ENCODE data around the gene TRIM3. TPM values are rescaled to one million over a fixed set of nuclear protein-coding genes. Genes with fewer than 3 reads are reported as not detected.

Gene TRIM3
- total RNA-seq, 4 donors from 2014 or later: 4.0 to 13.5 (median 7.0) TPM

- Histone ChIP-seq H3K27me3 (no peaks in the 10 kb centered on the region), H3K36me3 (peaks cover 31 to 96% (median 40%) of the 10 kb centered on the region in 3 donors), H3K9me3 (no peaks in the 10 kb centered on the region), H3K4me1 (no peaks in the 10 kb centered on the region), H3K4me3 (no peak overlapping the region), H3K27ac (no peak overlapping the region)
- no peak for DNase-seq
- no peak for TF ChIP-seq POLR2A (IDR thresholded peaks at IDR 0.05)
- TF ChIP-seq, protein P1, sequence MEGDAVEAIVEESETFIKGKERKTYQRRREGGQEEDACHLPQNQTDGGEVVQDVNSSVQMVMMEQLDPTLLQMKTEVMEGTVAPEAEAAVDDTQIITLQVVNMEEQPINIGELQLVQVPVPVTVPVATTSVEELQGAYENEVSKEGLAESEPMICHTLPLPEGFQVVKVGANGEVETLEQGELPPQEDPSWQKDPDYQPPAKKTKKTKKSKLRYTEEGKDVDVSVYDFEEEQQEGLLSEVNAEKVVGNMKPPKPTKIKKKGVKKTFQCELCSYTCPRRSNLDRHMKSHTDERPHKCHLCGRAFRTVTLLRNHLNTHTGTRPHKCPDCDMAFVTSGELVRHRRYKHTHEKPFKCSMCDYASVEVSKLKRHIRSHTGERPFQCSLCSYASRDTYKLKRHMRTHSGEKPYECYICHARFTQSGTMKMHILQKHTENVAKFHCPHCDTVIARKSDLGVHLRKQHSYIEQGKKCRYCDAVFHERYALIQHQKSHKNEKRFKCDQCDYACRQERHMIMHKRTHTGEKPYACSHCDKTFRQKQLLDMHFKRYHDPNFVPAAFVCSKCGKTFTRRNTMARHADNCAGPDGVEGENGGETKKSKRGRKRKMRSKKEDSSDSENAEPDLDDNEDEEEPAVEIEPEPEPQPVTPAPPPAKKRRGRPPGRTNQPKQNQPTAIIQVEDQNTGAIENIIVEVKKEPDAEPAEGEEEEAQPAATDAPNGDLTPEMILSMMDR (IDR thresholded peaks at IDR 0.05): no peak
- intact Hi-C loops (cut with DNase I): no loop called here
- 91 to 95% methylated on average over 2 of the region's 2 CpGs for WGBS, 2 donors
These were observed 20.6 kb downstream of the TRIM3 start for GRCh38 chr11:6453152-6453551.

GRCh38 chr11:6452219-6452618, 21.5 kb downstream of the TRIM3 start:
- Histone ChIP-seq H3K36me3 (peaks cover 25 to 94% (median 32%) of the 10 kb centered on the region in 3 donors), H3K4me1 (no peaks in the 10 kb centered on the region), H3K4me3 (no peak overlapping the region), H3K27me3 (no peaks in the 10 kb centered on the region), H3K9me3 (no peaks in the 10 kb centered on the region), H3K27ac (no peak overlapping the region)
- TF ChIP-seq, protein P1 (IDR thresholded peaks at IDR 0.05): no peak
- no peak for TF ChIP-seq POLR2A (IDR thresholded peaks at IDR 0.05)
- intact Hi-C loops (cut with DNase I): no loop called here
- no peak for DNase-seq
- WGBS, 2 donors: 42 to 78% methylated on average over 1 to 3 of the region's 3 CpGs

GRCh38 chr11:6448574-6448973, 25.2 kb downstream of the TRIM3 start:
- Histone ChIP-seq H3K27me3 (no peaks in the 10 kb centered on the region), H3K27ac (no peak overlapping the region), H3K4me1 (no peaks in the 10 kb centered on the region), H3K9me3 (no peaks in the 10 kb centered on the region), H3K36me3 (peaks cover 7 to 58% (median 12%) of the 10 kb centered on the region in 3 donors), H3K4me3 (no peak overlapping the region)
- 80% methylated on average over 1 of the region's 3 CpGs; no CpG with 5 or more reads in 1 of the 2 donors for WGBS, 2 donors
- intact Hi-C loops (cut with DNase I): loop anchor here (10.0 kb wide), 1 partner anchor 56 kb away; no protein-coding TSS in a partner anchor
- no peak for DNase-seq
- TF ChIP-seq, protein P1 (IDR thresholded peaks at IDR 0.05): no peak
- no peak for TF ChIP-seq POLR2A (IDR thresholded peaks at IDR 0.05)

- intact Hi-C loops (cut with DNase I): loop anchor here (5.0 to 10.0 kb wide), 2 partner anchors 61 to 66 kb away; no protein-coding TSS in a partner anchor
- WGBS, 2 donors: 21 to 27% methylated on average over 5 of the region's 5 CpGs
- Histone ChIP-seq H3K36me3 (peaks cover 0 to 9% (median 0%) of the 10 kb centered on the region in 3 donors), H3K9me3 (no peaks in the 10 kb centered on the region), H3K27me3 (no peaks in the 10 kb centered on the region), H3K4me3 (no peak overlapping the region), H3K4me1 (peaks cover 0 to 3% (median 0%) of the 10 kb centered on the region in 3 donors), H3K27ac (no peak overlapping the region)
- no peak for DNase-seq
- no peak for TF ChIP-seq POLR2A (IDR thresholded peaks at IDR 0.05)
- TF ChIP-seq, protein P1 (IDR thresholded peaks at IDR 0.05): peak; percentile 64 to 80 (median 73)
These were observed 30.3 kb downstream of the TRIM3 start for GRCh38 chr11:6443269-6444003.

DNA sequence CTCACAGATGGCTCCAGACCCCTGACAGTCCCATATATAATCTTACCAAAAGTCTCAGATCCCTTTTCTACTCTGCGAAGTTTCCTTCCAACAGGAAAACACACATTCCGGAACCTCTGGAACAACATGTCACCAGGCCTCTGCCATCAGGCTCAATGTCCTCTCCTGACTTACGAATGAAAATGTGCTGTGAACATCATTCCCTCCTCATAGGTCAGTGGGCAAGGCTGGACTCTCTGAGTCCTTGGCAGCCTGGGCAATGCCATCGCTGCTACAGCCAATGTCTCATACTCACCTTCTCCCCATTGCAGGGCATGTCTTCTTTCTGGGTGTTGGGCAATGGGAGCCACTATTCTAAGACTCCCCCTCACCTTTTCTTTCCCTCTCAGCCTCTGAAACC, 31.3 kb downstream of the TRIM3 start:
- no peak for DNase-seq
- Histone ChIP-seq H3K9me3 (no peaks in the 10 kb centered on the region), H3K27ac (no peak overlapping the region), H3K36me3 (peaks cover 0 to 1% (median 0%) of the 10 kb centered on the region in 3 donors), H3K4me1 (peaks cover 0 to 3% (median 0%) of the 10 kb centered on the region in 3 donors), H3K27me3 (no peaks in the 10 kb centered on the region), H3K4me3 (no peak overlapping the region)
- intact Hi-C loops (cut with DNase I): loop anchor here (5.0 to 10.0 kb wide), 2 partner anchors 62 to 65 kb away; no protein-coding TSS in a partner anchor
- 91 to 95% methylated on average over 4 of the region's 4 CpGs for WGBS, 2 donors
- no peak for TF ChIP-seq POLR2A (IDR thresholded peaks at IDR 0.05)
- TF ChIP-seq, protein P1 (IDR thresholded peaks at IDR 0.05): no peak
